ENCODE data around the gene CGNL1.

The CGNL1 gene, protein sequence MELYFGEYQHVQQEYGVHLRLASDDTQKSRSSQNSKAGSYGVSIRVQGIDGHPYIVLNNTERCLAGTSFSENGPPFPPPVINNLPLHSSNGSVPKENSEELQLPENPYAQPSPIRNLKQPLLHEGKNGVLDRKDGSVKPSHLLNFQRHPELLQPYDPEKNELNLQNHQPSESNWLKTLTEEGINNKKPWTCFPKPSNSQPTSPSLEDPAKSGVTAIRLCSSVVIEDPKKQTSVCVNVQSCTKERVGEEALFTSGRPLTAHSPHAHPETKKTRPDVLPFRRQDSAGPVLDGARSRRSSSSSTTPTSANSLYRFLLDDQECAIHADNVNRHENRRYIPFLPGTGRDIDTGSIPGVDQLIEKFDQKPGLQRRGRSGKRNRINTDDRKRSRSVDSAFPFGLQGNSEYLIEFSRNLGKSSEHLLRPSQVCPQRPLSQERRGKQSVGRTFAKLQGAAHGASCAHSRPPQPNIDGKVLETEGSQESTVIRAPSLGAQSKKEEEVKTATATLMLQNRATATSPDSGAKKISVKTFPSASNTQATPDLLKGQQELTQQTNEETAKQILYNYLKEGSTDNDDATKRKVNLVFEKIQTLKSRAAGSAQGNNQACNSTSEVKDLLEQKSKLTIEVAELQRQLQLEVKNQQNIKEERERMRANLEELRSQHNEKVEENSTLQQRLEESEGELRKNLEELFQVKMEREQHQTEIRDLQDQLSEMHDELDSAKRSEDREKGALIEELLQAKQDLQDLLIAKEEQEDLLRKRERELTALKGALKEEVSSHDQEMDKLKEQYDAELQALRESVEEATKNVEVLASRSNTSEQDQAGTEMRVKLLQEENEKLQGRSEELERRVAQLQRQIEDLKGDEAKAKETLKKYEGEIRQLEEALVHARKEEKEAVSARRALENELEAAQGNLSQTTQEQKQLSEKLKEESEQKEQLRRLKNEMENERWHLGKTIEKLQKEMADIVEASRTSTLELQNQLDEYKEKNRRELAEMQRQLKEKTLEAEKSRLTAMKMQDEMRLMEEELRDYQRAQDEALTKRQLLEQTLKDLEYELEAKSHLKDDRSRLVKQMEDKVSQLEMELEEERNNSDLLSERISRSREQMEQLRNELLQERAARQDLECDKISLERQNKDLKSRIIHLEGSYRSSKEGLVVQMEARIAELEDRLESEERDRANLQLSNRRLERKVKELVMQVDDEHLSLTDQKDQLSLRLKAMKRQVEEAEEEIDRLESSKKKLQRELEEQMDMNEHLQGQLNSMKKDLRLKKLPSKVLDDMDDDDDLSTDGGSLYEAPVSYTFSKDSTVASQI
- 0 reads per million in 4 donors for total RNA-seq

- no peak for DNase-seq
Measured at GRCh38 chr15:57375827-57376695, at the start of gene CGNL1. Gene CGNL1, plus strand, starts transcription at chr15:57376505. Its CDS starts 61,495 bp downstream, at chr15:57438000.

DNA sequence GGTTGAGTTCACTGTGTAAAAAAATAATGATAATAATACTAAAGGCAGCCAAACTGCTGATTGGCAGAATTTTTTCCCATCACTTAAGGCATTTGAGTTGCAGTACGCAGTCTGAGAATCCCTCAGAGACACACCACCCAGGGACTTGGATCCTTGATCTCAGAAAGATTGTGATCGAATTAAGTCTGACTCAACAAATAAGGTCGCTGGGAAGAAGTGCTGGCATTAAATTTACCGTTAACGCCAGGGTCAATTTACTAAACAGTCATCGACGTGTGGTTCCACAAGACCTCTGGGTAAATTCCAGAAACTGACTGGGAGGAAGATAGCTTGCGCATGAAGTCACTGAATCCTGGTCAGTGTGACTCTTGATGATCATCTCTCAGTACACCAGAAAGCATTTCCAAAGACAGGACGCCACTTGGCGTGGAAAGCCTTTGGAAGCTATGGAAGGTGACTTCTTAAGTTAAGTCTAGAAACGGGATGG lies 48.3 kb upstream of the CGNL1 start:
- DNase-seq, result no peak

GRCh38 chr15:57328479-57328878 lies 47.8 kb upstream of the CGNL1 start:
- no peak for DNase-seq

GRCh38 chr15:57328897-57329296 lies 47.4 kb upstream of the CGNL1 start:
- DNase-seq, result no peak

- DNase-seq, result no peak
Measured at GRCh38 chr15:57329582-57330367, 46.5 kb upstream of the CGNL1 start.

DNA sequence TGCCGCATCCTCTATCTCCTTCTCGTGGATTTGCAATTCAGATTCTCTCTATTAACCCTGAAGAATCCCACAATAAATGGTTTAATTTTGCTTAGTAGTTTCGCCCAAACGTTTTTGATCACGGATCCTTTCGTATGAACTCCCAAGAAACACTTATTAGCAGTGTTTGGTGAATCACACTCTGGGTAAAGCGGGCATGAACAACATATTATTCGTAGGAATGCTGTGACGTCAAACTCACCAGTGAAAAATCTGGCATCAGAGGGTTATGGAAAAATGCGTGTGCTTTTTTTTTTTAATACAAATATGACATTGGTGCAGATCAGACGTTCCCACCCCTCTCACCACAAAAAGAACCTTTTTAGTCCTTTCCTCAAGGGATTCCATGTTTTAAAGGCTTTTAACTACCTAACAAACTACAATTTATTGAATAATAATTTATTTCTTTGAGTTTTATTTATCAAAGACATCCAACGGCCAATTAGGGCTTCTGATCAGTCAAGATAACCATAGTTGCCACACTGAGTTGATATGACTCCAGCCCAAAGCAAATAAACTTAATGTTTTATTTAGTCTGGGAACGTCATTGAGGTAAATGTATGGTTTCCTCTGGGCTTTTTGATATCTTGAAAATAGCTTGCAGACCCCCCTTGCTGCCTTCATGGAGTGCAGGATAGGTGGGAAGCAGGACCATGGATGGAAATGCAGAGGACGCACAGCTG lies 45.5 kb upstream of the CGNL1 start:
- no peak for DNase-seq

- DNase-seq, result no peak
Measured at GRCh38 chr15:57332326-57332725, 44.0 kb upstream of the CGNL1 start.

DNA sequence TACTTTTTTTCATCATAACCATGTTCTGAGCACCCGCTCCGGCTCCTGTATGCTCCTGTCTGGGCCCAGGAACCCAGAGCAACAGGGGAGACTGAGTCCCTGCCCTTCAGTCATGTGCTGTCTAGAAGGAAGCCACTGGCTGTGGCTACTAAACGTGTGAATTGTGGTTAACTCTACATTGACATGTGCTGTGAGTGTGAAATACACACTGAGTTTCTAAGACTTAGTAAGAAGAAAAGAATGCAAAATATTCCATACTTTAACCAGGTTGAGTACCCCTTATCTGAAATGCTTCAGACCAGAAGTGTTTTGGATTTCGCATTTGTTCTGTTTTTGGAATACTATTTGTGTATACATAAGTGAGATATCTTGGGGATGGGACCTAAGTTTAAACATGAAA lies 42.8 kb upstream of the CGNL1 start:
- DNase-seq, result no peak

DNA sequence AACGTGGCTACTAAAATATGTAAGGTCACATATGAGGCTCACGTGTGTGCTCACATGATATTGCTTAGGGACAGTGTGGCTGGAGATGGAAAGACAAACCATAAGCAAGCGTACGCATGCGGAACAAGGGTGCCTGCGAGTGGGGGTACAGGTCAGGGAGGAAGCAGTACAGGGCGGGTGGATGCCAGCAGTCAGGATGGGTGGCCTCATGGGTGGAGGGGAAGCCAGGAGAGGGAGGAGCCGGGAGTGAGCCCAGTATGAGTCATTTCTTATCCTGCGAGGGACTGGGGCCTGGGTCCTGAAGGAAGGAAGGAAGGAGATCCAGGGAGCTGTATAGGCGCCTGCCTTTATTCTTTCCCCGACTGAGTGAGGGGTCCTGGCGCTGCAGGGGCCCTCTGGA lies 42.0 kb upstream of the CGNL1 start:
- no peak for DNase-seq

GRCh38 chr15:57335293-57335715 lies 41.0 kb upstream of the CGNL1 start:
- no peak for DNase-seq

- no peak for DNase-seq
Measured at GRCh38 chr15:57335719-57336118, 40.6 kb upstream of the CGNL1 start.

DNA sequence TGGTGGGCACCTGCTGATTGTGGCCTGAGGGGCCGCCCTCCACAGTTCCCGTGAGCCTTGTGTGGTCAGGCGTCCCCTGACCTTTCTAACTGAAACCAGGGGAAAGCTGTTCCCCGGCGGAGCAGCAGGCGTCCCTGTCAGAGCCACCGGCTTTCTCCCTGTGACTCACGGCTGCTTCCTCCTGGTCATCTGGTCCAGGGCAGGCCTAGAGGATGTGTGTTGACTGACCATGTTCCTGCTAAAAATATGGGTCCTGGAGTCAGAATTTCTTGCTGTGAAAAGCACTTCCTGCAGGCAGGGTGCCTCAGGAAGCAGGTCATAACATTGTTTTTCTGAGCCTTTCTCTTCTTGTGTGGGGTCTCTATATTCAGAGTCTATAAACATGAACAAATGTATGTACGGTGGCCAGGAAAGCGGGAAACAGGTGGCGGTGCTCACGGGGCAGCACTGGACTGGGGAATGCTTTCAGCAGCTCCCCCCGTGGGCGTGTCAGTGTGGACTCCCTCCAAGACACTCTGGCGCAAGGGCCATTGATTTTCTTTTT lies 38.4 kb upstream of the CGNL1 start:
- DNase-seq, result no peak

GRCh38 chr15:57339321-57339720 lies 37.0 kb upstream of the CGNL1 start:
- no peak for DNase-seq

DNA sequence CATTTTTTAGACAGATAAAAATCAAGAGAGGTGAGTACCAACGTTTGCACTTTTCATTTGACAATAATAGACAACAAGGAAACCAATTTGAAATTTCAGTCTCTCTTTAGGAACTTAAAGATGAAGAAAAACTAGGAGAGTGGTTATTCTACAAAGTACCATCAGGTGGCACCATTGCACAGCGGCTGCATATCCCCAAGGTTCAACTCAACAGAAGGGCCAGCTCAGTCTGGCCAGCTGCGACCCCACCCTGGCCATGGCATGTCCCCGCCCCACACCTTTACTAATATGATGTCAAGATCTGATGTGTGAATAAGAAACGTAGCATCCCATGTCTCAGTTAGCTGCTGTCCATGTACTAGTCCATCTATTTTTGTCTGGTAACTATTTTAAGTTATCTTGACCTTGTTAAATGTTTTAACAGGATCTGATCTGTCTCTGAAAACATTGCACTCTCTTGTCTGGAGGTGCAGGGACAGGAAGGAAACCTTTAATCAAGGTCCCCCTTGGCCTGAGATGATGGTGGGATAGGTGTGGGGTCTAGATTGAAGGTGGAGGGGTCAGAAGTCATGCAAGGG lies 35.5 kb upstream of the CGNL1 start:
- DNase-seq, result peak in 2 of 5 donors; percentile 6 to 40

- no peak for DNase-seq
Measured at GRCh38 chr15:57343048-57343447, 33.3 kb upstream of the CGNL1 start.

GRCh38 chr15:57343498-57343897 lies 32.8 kb upstream of the CGNL1 start:
- DNase-seq, result no peak

- no peak for DNase-seq
Measured at GRCh38 chr15:57344282-57344681, 32.0 kb upstream of the CGNL1 start.

DNA sequence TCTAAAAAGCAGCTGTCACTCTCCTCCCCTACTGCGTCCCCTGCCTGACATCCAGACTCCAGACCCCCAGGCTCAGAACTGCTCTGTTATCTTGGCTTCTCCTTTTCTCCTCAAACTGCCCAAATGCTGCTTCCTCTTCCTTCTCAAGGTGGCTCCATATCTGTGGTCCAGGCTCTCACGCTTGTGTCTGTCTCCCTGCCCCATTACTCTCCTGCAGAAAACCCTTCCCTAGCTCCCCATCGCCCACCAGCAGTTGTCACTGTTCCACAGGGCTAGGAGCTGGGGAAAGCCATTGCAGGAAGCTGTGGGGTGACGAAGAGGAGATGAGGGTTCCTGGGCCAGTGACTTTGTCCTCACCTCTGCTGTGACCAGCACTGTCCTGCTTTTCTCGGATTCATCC lies 30.7 kb upstream of the CGNL1 start:
- no peak for DNase-seq

DNA sequence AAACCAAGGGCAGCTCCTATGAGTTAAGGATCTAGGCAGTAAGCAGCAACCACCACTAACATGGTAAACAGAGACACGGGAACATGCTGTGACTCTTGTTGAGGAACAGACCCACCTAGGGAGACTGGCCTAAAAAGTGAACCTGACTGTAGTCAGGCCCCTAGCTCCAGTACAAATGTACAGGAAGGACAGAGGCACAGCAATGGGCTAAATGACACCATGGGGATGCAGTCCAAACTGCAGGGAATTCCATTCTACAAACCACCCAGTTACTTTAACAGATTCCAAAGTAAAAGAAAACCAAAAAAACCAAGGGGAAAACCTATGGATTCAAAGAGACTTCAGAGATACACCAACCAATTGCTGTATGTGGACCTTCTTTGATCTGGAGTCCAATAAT lies 28.2 kb upstream of the CGNL1 start:
- no peak for DNase-seq

Measured in T-helper 1 cell (primary cell).